Measurements from ENCODE around the gene CASP2. TPM values are rescaled to one million over a fixed set of nuclear protein-coding genes. Genes with fewer than 3 reads are reported as not detected.

Gene CASP2
- total and polyA plus RNA-seq, 8 donors: 4.2 to 19.7 (median 8.7) TPM

DNA sequence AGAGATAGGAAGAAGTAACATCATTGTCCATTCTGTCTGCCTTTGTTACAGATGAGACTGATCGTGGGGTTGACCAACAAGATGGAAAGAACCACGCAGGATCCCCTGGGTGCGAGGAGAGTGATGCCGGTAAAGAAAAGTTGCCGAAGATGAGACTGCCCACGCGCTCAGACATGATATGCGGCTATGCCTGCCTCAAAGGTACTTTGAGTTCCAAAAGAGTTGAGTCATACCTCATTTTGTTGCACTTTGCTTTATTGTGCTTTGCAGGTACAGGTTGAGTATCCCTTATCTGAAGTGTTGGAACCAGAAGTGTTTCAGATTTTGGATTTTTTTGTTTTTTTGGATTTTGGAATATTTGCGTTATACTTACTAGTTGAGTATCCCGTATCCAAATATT, 15.6 kb downstream of the CASP2 start:
- ATAC-seq: no peak
- Histone ChIP-seq H3K27ac (no peak overlapping the region), H3K27me3 (no peaks in the 10 kb centered on the region), H3K9me3 (no peaks in the 10 kb centered on the region), H3K4me3 (no peak overlapping the region), H3K4me1 (no peaks in the 10 kb centered on the region), H3K36me3 (peaks cover 0 to 47% (median 27%) of the 10 kb centered on the region in 3 donors)
- TF ChIP-seq, protein P1, sequence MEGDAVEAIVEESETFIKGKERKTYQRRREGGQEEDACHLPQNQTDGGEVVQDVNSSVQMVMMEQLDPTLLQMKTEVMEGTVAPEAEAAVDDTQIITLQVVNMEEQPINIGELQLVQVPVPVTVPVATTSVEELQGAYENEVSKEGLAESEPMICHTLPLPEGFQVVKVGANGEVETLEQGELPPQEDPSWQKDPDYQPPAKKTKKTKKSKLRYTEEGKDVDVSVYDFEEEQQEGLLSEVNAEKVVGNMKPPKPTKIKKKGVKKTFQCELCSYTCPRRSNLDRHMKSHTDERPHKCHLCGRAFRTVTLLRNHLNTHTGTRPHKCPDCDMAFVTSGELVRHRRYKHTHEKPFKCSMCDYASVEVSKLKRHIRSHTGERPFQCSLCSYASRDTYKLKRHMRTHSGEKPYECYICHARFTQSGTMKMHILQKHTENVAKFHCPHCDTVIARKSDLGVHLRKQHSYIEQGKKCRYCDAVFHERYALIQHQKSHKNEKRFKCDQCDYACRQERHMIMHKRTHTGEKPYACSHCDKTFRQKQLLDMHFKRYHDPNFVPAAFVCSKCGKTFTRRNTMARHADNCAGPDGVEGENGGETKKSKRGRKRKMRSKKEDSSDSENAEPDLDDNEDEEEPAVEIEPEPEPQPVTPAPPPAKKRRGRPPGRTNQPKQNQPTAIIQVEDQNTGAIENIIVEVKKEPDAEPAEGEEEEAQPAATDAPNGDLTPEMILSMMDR (IDR thresholded peaks at IDR 0.05): no peak
- intact Hi-C loops (cut with DNase I): loop anchor here in 2 of 3 donors (10.0 kb wide), 1 partner anchor 59 kb away; no protein-coding TSS in a partner anchor
- FAIRE-seq: no peak
- 97 to 98% methylated on average over 10 of the region's 10 CpGs for WGBS, 2 donors
- DNase-seq: no peak

DNA sequence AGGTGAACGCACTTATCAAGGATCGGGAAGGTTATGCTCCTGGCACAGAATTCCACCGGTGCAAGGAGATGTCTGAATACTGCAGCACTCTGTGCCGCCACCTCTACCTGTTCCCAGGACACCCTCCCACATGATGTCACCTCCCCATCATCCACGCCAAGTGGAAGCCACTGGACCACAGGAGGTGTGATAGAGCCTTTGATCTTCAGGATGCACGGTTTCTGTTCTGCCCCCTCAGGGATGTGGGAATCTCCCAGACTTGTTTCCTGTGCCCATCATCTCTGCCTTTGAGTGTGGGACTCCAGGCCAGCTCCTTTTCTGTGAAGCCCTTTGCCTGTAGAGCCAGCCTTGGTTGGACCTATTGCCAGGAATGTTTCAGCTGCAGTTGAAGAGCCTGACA, 16.8 kb downstream of the CASP2 start:
- no peak overlapping the region for H3K4me3 ChIP-seq
- no peak overlapping the region for H3K27ac ChIP-seq
- H3K36me3 ChIP-seq: peaks cover 0 to 46% (median 27%) of the 10 kb centered on the region in 3 donors
- no peak for ATAC-seq
- no peaks in the 10 kb centered on the region for H3K9me3 ChIP-seq
- intact Hi-C loops (cut with DNase I): loop anchor here (5.0 to 10.0 kb wide), 2 partner anchors 60 to 63 kb away; no protein-coding TSS in a partner anchor
- H3K4me1 ChIP-seq: no peaks in the 10 kb centered on the region
- TF ChIP-seq, protein P1 (IDR thresholded peaks at IDR 0.05): no peak
- 85% methylated on average over 6 of the region's 6 CpGs for WGBS, 2 donors
- H3K27me3 ChIP-seq: no peaks in the 10 kb centered on the region
- FAIRE-seq: no peak
- DNase-seq: no peak

DNA sequence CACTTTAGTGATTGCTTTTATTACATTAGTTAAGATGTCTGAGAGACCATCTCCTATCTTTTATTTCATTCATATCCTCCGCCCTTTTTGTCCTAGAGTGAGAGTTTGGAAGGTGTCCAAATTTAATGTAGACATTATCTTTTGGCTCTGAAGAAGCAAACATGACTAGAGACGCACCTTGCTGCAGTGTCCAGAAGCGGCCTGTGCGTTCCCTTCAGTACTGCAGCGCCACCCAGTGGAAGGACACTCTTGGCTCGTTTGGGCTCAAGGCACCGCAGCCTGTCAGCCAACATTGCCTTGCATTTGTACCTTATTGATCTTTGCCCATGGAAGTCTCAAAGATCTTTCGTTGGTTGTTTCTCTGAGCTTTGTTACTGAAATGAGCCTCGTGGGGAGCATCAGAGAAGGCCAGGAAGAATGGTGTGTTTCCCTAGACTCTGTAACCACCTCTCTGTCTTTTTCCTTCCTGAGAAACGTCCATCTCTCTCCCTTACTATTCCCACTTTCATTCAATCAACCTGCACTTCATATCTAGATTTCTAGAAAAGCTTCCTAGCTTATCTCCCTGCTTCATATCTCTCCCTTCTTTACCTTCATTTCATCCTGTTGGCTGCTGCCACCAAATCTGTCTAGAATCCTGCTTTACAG, 17.4 kb downstream of the CASP2 start:
- no peak for FAIRE-seq
- Histone ChIP-seq H3K4me3 (no peak overlapping the region), H3K27me3 (no peaks in the 10 kb centered on the region), H3K36me3 (peaks cover 0 to 41% (median 22%) of the 10 kb centered on the region in 3 donors), H3K9me3 (no peaks in the 10 kb centered on the region), H3K27ac (no peak overlapping the region), H3K4me1 (no peaks in the 10 kb centered on the region)
- WGBS, 2 donors: 24 to 28% methylated on average over 10 of the region's 10 CpGs
- intact Hi-C loops (cut with DNase I): loop anchor here (5.0 to 10.0 kb wide), 2 partner anchors 61 to 63 kb away; no protein-coding TSS in a partner anchor
- ATAC-seq: peak; percentile 92 to 98 (median 97)
- peak; percentile 55 to 93 (median 82) for DNase-seq
- TF ChIP-seq, protein P1 (IDR thresholded peaks at IDR 0.05): peak; percentile 68 to 77 (median 72)

DNA sequence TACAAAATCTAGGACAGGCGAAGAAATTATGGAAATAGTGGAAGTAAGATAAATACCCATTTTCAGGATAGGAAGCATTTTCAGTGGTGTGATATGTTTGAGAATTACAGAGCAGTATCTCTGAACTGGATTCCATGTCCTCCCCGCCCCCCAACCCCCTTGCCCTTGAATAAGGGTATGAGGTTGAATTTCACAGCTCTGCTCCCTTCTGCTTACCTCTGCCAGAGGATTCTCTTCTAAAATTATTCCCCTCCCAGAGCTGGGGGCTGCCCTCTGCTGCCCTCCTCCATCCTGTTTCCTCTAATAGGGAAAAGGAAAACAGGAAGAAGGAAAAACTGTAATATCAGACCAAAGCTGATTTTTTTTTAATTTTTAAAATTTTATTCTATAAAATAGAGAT, 20.5 kb downstream of the CASP2 start:
- TF ChIP-seq, protein P1 (IDR thresholded peaks at IDR 0.05): no peak

DNA sequence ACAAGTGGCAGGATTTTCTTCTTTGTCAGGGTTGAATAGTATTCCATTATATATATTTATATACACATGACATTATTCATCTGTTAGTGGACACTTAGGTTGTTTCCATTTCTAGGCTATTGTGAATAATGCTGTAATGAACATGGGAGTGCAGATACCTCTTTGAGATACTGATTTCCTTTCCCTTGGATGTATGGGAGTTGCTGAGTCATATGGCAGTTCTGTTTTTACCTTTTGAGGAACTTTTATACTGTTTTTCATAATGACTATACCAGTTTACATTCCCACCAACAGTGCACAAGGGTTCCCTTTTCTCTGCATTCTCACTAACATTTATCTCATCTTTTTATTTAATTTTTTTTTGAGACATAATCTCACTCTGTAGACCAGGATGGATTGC, 26.0 kb downstream of the CASP2 start:
- no peak overlapping the region for H3K4me3 ChIP-seq
- H3K9me3 ChIP-seq: no peaks in the 10 kb centered on the region
- H3K36me3 ChIP-seq: no peaks in the 10 kb centered on the region
- no peaks in the 10 kb centered on the region for H3K27me3 ChIP-seq
- intact Hi-C loops (cut with DNase I): no loop called here
- no peak overlapping the region for H3K27ac ChIP-seq
- no peaks in the 10 kb centered on the region for H3K4me1 ChIP-seq
- FAIRE-seq: no peak
- TF ChIP-seq, protein P1 (IDR thresholded peaks at IDR 0.05): no peak
- no peak for ATAC-seq
- DNase-seq: no peak

More for the DNA sequence above, 20.5 kb downstream of the CASP2 start:
- ATAC-seq: no peak
- no peaks in the 10 kb centered on the region for H3K4me1 ChIP-seq
- peaks cover 0 to 19% (median 15%) of the 10 kb centered on the region in 3 donors for H3K36me3 ChIP-seq
- intact Hi-C loops (cut with DNase I): loop anchor here (5.0 to 10.0 kb wide), 2 partner anchors 64 to 66 kb away; no protein-coding TSS in a partner anchor
- no peak for DNase-seq
- WGBS, 2 donors: 94 to 97% methylated on average over 2 of the region's 2 CpGs
- FAIRE-seq: no peak
- no peaks in the 10 kb centered on the region for H3K9me3 ChIP-seq
- H3K27me3 ChIP-seq: no peaks in the 10 kb centered on the region
- no peak overlapping the region for H3K27ac ChIP-seq
- H3K4me3 ChIP-seq: no peak overlapping the region
